OCI-LY1 (cell line): ENCODE results near the gene TMEM184B.

Source experiments
- H2AFZ ChIP-seq: fragments of 200-600 bp; sonication (generic), shearing (Covaris generic); 2 replicates; pipeline ENCODE4 v1.6.0; 2014; ENCODE audit warnings: antibody characterized with exemption, mild to moderate bottlenecking, low read length
- H3F3A ChIP-seq: fragments of 200-600 bp; sonication (generic), shearing (Covaris generic); 2 replicates; pipeline ENCODE4 v1.6.0; 2014; ENCODE audit warnings: mild to moderate bottlenecking, antibody characterized with exemption, low read length, moderate library complexity; ENCODE audit not compliant: insufficient read depth
- H3K27ac ChIP-seq: fragments of 200-600 bp; sonication (generic); 2 replicates; pipeline ENCODE4 v1.5.1; 2014; ENCODE audit warnings: low read length, mixed run types, mild to moderate bottlenecking, low read depth; ENCODE audit not compliant: poor library complexity, severe bottlenecking
- H3K27me3 ChIP-seq: fragments of 200-600 bp; sonication (generic); 2 replicates; pipeline ENCODE4 v1.6.0; 2014; ENCODE audit warnings: antibody characterized with exemption, mild to moderate bottlenecking, low read length, moderate library complexity; ENCODE audit not compliant: insufficient read depth
- H3K36me3 ChIP-seq: fragments of 200-600 bp; sonication (generic); 2 replicates; pipeline ENCODE4 v1.6.1; 2014; ENCODE audit warnings: mild to moderate bottlenecking, antibody characterized with exemption, low read length, moderate library complexity, mixed read lengths; ENCODE audit not compliant: insufficient read depth
- H3K4me1 ChIP-seq: fragments of 200-600 bp; sonication (generic); 2 replicates; pipeline ENCODE4 v1.5.1; 2014; ENCODE audit warnings: mild to moderate bottlenecking, low read length, moderate library complexity; ENCODE audit not compliant: insufficient read depth, severe bottlenecking
- H3K4me2 ChIP-seq: fragments of 200-600 bp; sonication (generic), shearing (Covaris generic); 2 replicates; pipeline ENCODE4 v1.6.1; 2014; ENCODE audit warnings: low read length
- H3K4me3 ChIP-seq: fragments of 200-600 bp; sonication (generic); 2 replicates; pipeline ENCODE4 v1.5.1; 2014; ENCODE audit warnings: low read length, low read depth, mild to moderate bottlenecking, mixed read lengths; ENCODE audit not compliant: poor library complexity, severe bottlenecking
- H3K79me2 ChIP-seq: fragments of 200-600 bp; shearing (Covaris generic); 2 replicates; pipeline ENCODE4 v1.6.1; 2016; ENCODE audit warnings: mixed run types, low read length, mixed read lengths; ENCODE audit not compliant: insufficient read depth
- H3K9ac ChIP-seq: fragments of 200-600 bp; sonication (generic), shearing (Covaris generic); 2 replicates; pipeline ENCODE4 v1.6.1; 2014; ENCODE audit warnings: mild to moderate bottlenecking, low read length, mixed read lengths
- H3K9me2 ChIP-seq: fragments of 200-600 bp; sonication (generic), shearing (Covaris generic); 2 replicates; pipeline ENCODE4 v1.6.1; 2014; ENCODE audit warnings: low read depth, mild to moderate bottlenecking, low read length, mixed read lengths
- H3K9me3 ChIP-seq: fragments of 200-600 bp; shearing (Covaris generic); 2 replicates; pipeline ENCODE4 v1.6.1; 2014; ENCODE audit warnings: low read length, mixed read lengths
- H4K20me1 ChIP-seq: fragments of 200-600 bp; sonication (generic), shearing (Covaris generic); 2 replicates; pipeline ENCODE4 v1.6.0; 2016; ENCODE audit warnings: mild to moderate bottlenecking, low read length; ENCODE audit not compliant: insufficient read depth
- CTCF ChIP-seq: fragments of 200-600 bp; sonication (generic), shearing (Covaris generic); IDR thresholded peaks from 2 replicates; pipeline ENCODE4 v1.5.1; 2017; ENCODE audit warnings: mild to moderate bottlenecking, antibody characterized with exemption, low read length, moderate library complexity, mixed read lengths
- EZH2 ChIP-seq: fragments of 200-600 bp; sonication (generic), shearing (Covaris generic); IDR thresholded peaks from 2 replicates; pipeline ENCODE4 v1.8.0; 2017; ENCODE audit warnings: borderline replicate concordance, mixed run types, mild to moderate bottlenecking, antibody characterized with exemption, low read length, moderate library complexity, mixed read lengths

TMEM184B gene

GRCh38 chr22:38315823-38316363 lies 43.1 kb upstream of the TMEM184B start:
- peak overlapping the region; percentile 58 for H3K4me3 ChIP-seq
- no peaks in the 10 kb centered on the region for H3K9me3 ChIP-seq
- H3F3A ChIP-seq: no peaks in the 10 kb centered on the region
- H3K4me1 ChIP-seq: peaks cover 35% of the 10 kb centered on the region
- H2AFZ ChIP-seq: no peak overlapping the region
- no peaks in the 10 kb centered on the region for H3K79me2 ChIP-seq
- no peak overlapping the region for H3K27ac ChIP-seq
- TF ChIP-seq CTCF (no peak), EZH2 (no peak)
- no peaks in the 10 kb centered on the region for H4K20me1 ChIP-seq
- H3K36me3 ChIP-seq: no peaks in the 10 kb centered on the region
- no peaks in the 10 kb centered on the region for H3K9me2 ChIP-seq
- H3K4me2 ChIP-seq: peak overlapping the region; percentile 54
- H3K27me3 ChIP-seq: peaks cover 12% of the 10 kb centered on the region; the same call in 1 of the 2 replicates
- H3K9ac ChIP-seq: peak overlapping the region; percentile 54; the same call in 1 of the 2 replicates

- no peaks in the 10 kb centered on the region for H4K20me1 ChIP-seq
- no peak overlapping the region for H3K27ac ChIP-seq
- no peaks in the 10 kb centered on the region for H3K36me3 ChIP-seq
- H3K9me2 ChIP-seq: no peaks in the 10 kb centered on the region
- peaks cover 12% of the 10 kb centered on the region; the same call in 1 of the 2 replicates for H3K27me3 ChIP-seq
- peak overlapping the region; percentile 54 for H3K4me2 ChIP-seq
- no peak overlapping the region for H2AFZ ChIP-seq
- TF ChIP-seq EZH2 (no peak), CTCF (no peak)
- peaks cover 35% of the 10 kb centered on the region for H3K4me1 ChIP-seq
- H3K9ac ChIP-seq: peak overlapping the region; percentile 19; the same call in 1 of the 2 replicates
- no peaks in the 10 kb centered on the region for H3F3A ChIP-seq
- H3K79me2 ChIP-seq: no peaks in the 10 kb centered on the region
- no peaks in the 10 kb centered on the region for H3K9me3 ChIP-seq
- peak overlapping the region; percentile 58 for H3K4me3 ChIP-seq
Observed at GRCh38 chr22:38314933-38315822, 42.4 kb upstream of the TMEM184B start.

- no peaks in the 10 kb centered on the region for H3K9me2 ChIP-seq
- H3K9ac ChIP-seq: no peak overlapping the region
- no peaks in the 10 kb centered on the region for H3K9me3 ChIP-seq
- H3K4me1 ChIP-seq: peaks cover 35% of the 10 kb centered on the region
- H4K20me1 ChIP-seq: no peaks in the 10 kb centered on the region
- peaks cover 12% of the 10 kb centered on the region; the same call in 1 of the 2 replicates for H3K27me3 ChIP-seq
- TF ChIP-seq CTCF: no peak
- no peak for TF ChIP-seq EZH2
- no peaks in the 10 kb centered on the region for H3F3A ChIP-seq
- no peak overlapping the region for H3K27ac ChIP-seq
- no peaks in the 10 kb centered on the region for H3K79me2 ChIP-seq
- H3K4me2 ChIP-seq: peak overlapping the region; percentile 54; the same call in 1 of the 2 replicates
- H3K36me3 ChIP-seq: no peaks in the 10 kb centered on the region
- H3K4me3 ChIP-seq: no peak overlapping the region
- H2AFZ ChIP-seq: no peak overlapping the region
Observed at GRCh38 chr22:38314051-38314932, 41.5 kb upstream of the TMEM184B start.
